ENCODE results near the gene NDUFS2. TPM values are rescaled to one million over a fixed set of nuclear protein-coding genes. Genes with fewer than 3 reads are reported as not detected.

The NDUFS2 gene
- total and polyA plus RNA-seq, 9 of the 15 experiments (the other 6 are each of a cell fraction or from before 2014, with no cell fraction given) = 70.0 to 176 (median 141) TPM

DNA sequence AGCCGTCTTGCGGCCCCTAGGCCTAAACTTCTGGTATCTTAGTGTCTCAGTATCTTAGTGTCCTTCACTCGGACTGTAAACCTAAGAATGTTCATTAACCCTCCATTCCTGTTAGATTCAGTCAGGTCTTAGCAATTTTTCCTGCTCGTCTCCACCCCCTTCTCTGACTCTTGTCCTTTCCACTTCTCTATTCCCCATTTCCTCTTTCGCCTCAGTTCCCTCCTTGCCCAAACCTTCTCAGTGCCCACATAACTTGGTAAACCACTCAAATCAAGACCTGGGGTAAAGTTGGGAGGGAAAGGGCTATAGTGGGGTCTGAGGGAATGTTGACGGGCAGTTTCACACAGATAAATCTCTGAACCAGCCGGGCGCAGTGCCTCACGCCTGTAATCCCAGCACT is 12.2 kb downstream of the NDUFS2 start:
- H3K27ac ChIP-seq (ENCODE audit: extremely low read depth, low read depth, low read length) = no peak overlapping the region
- H3K79me2 ChIP-seq (ENCODE audit: control insufficient read depth, insufficient read depth, low read length) = no peaks in the 10 kb centered on the region
- H2AFZ ChIP-seq (ENCODE audit: low read depth, low read length) = no peak overlapping the region
- intact Hi-C loops (cut with micrococcal nuclease) = no loop called here
- FAIRE-seq (no peak), DNase-seq (ENCODE audit: extremely low read depth in 1 of 4, low spot score in 3 of 4) (no peak), ATAC-seq (no peak)
- no TSS peak for BruUV-seq (replicated peaks)
- 91% methylated on average over 9 of the region's 9 CpGs for WGBS (ENCODE audit: insufficient coverage, low coverage, missing lambda C conversion rate)
- H4K20me1 ChIP-seq (replicated peaks; ENCODE audit: control insufficient read depth, insufficient read depth, low read length) = 0 out of 2 replicates have a peak, but pooled peaks cover 4% of the 10 kb centered on the region
- H3K4me3 ChIP-seq = no peak overlapping the region
- in situ Hi-C loops (cut with MboI) = no loop called here
- peaks cover 7 to 23% of the 10 kb centered on the region in 2 experiments; a peak in 4 of 5 replicates for H3K4me1 ChIP-seq (replicated peaks in 1 of 2; ENCODE audit: control insufficient read depth in 2 of 2, insufficient read depth in 2 of 2, low read length in 2 of 2)
- H3K27me3 ChIP-seq (ENCODE audit: control insufficient read depth in 2 of 2, insufficient read depth in 2 of 2, low read length in 2 of 2) = no peaks in the 10 kb centered on the region
- H3K4me2 ChIP-seq (ENCODE audit: insufficient read depth, low read length) = no peak overlapping the region
- TF ChIP-seq ZNF551 (CRISPR knock-in tag; IDR thresholded peaks at IDR 0.05) (no peak), MXI1 (IDR thresholded peaks at IDR 0.05; ENCODE audit: low read depth, low read length) (no peak), CBFA2T3 (IDR thresholded peaks at IDR 0.05) (no peak), NFATC3 (IDR thresholded peaks at IDR 0.05) (no peak), ZBTB7A (IDR thresholded peaks at IDR 0.05; ENCODE audit: borderline replicate concordance, control insufficient read depth, low read depth, low read length) (no peak)
- TF ChIP-seq, protein P1, sequence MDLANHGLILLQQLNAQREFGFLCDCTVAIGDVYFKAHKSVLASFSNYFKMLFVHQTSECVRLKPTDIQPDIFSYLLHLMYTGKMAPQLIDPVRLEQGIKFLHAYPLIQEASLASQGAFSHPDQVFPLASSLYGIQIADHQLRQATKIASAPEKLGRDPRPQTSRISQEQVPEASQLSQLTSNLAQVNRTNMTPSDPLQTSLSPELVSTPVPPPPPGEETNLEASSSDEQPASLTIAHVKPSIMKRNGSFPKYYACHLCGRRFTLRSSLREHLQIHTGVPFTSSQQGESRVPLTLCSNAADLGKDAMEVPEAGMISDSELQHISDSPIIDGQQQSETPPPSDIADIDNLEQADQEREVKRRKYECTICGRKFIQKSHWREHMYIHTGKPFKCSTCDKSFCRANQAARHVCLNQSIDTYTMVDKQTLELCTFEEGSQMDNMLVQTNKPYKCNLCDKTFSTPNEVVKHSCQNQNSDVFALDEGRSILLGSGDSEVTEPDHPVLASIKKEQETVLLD (IDR thresholded peaks at IDR 0.05) = no peak
- TF ChIP-seq, protein P2, sequence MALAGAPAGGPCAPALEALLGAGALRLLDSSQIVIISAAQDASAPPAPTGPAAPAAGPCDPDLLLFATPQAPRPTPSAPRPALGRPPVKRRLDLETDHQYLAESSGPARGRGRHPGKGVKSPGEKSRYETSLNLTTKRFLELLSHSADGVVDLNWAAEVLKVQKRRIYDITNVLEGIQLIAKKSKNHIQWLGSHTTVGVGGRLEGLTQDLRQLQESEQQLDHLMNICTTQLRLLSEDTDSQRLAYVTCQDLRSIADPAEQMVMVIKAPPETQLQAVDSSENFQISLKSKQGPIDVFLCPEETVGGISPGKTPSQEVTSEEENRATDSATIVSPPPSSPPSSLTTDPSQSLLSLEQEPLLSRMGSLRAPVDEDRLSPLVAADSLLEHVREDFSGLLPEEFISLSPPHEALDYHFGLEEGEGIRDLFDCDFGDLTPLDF (CRISPR knock-in tag; IDR thresholded peaks at IDR 0.05) = no peak
- TF ChIP-seq, protein P3, sequence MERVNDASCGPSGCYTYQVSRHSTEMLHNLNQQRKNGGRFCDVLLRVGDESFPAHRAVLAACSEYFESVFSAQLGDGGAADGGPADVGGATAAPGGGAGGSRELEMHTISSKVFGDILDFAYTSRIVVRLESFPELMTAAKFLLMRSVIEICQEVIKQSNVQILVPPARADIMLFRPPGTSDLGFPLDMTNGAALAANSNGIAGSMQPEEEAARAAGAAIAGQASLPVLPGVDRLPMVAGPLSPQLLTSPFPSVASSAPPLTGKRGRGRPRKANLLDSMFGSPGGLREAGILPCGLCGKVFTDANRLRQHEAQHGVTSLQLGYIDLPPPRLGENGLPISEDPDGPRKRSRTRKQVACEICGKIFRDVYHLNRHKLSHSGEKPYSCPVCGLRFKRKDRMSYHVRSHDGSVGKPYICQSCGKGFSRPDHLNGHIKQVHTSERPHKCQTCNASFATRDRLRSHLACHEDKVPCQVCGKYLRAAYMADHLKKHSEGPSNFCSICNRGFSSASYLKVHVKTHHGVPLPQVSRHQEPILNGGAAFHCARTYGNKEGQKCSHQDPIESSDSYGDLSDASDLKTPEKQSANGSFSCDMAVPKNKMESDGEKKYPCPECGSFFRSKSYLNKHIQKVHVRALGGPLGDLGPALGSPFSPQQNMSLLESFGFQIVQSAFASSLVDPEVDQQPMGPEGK (CRISPR knock-in tag; IDR thresholded peaks at IDR 0.05; ENCODE audit: borderline replicate concordance) = no peak
- H3K9me3 ChIP-seq (replicated peaks; ENCODE audit: control insufficient read depth, insufficient read depth, low read depth, low read length) = no peaks in the 10 kb centered on the region
- ChIA-PET POLR2A (interaction anchor here (0.7 kb wide), 1 partner anchor 12 kb away, joined by 3 read pairs; no protein-coding TSS in a partner anchor), CTCF (ENCODE audit: low intra/inter-chr PET ratio) (no interaction called here)
- H3K9me1 ChIP-seq (ENCODE audit: control insufficient read depth, insufficient read depth, low read length) = no peaks in the 10 kb centered on the region
- peaks cover 52% of the 10 kb centered on the region for H3K36me3 ChIP-seq (ENCODE audit: control insufficient read depth, insufficient read depth, low read length)
- no peak overlapping the region for H3K9ac ChIP-seq (ENCODE audit: insufficient read depth in 1 of 2, low read depth in 2 of 2, low read length in 2 of 2)
